Mammary epithelial cell (primary cell): Measurements from ENCODE around the gene CDKN1C.

Experiments
- EZH2 ChIP-seq: IDR thresholded peaks from 2 replicates; pipeline ENCODE4 v1.6.1; 2012; ENCODE audit warnings: low read length, inconsistent platforms, borderline replicate concordance
- TF ChIP-seq, protein P1 (sequence below), 2 donors: IDR thresholded peaks in 1 of 2; conservative IDR thresholded peaks in 1 of 2; 2 replicates each; pipeline ENCODE4 v1.5.1; 2011 to 2012; ENCODE audit warnings: inconsistent platforms in 2 of 2, low read length in 2 of 2, mild to moderate bottlenecking in 2 of 2, control low read depth in 1 of 2, low read depth in 1 of 2; ENCODE audit not compliant: insufficient read depth in 1 of 2; ENCODE audit errors: extremely low read depth in 1 of 2

DNA sequence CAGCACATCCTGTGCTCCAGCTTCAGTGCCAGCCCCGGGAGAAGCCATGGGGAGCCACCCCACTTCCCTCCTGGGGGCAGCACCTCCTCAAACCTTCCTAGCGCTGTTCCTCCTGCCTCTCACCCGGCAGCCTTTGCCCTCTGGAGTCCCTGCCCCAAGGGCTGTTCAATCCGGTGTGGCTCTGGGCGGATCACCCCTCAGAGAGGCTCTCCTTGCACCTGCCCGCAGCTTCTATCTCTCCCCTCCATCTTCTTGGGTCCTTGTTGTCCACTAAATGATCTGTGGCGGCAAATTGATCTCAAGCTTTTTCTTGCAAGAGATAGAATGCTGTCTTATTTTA, 18.1 kb upstream of the CDKN1C start:
- TF ChIP-seq, protein P1, sequence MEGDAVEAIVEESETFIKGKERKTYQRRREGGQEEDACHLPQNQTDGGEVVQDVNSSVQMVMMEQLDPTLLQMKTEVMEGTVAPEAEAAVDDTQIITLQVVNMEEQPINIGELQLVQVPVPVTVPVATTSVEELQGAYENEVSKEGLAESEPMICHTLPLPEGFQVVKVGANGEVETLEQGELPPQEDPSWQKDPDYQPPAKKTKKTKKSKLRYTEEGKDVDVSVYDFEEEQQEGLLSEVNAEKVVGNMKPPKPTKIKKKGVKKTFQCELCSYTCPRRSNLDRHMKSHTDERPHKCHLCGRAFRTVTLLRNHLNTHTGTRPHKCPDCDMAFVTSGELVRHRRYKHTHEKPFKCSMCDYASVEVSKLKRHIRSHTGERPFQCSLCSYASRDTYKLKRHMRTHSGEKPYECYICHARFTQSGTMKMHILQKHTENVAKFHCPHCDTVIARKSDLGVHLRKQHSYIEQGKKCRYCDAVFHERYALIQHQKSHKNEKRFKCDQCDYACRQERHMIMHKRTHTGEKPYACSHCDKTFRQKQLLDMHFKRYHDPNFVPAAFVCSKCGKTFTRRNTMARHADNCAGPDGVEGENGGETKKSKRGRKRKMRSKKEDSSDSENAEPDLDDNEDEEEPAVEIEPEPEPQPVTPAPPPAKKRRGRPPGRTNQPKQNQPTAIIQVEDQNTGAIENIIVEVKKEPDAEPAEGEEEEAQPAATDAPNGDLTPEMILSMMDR (conservative IDR thresholded peaks at IDR 0.05 in 1 of 2, IDR thresholded peaks at IDR 0.05 in 1 of 2; ENCODE audit: extremely low read depth in 1 of 2, insufficient read depth in 1 of 2, low read depth in 1 of 2, low read length in 2 of 2), result peak in 1 of 2 donors; percentile 24
- TF ChIP-seq EZH2, result no peak
